PFSK-1 (cell line): ENCODE results near the gene KCNQ5.

Experiments used
- SIN3A ChIP-seq: IDR thresholded peaks from 2 replicates; pipeline ENCODE4 v1.6.1; 2012; ENCODE audit warnings: mild to moderate bottlenecking, low read length, moderate library complexity, borderline replicate concordance; ENCODE audit not compliant: insufficient read depth
- TAF1 ChIP-seq: IDR thresholded peaks from 2 replicates; pipeline ENCODE4 v1.6.1; 2012; ENCODE audit warnings: low read length, control low read depth, borderline replicate concordance; ENCODE audit not compliant: insufficient read depth
- TF ChIP-seq, protein P1 (sequence below), 2 experiments: IDR thresholded peaks; 2 replicates each; pipeline versions ENCODE4 v1.6.1 to v1.8.0; 2011 to 2012; ENCODE audit warnings: low read depth in 2 of 2, low read length in 2 of 2, control low read depth in 1 of 2, inconsistent platforms in 1 of 2, mild to moderate bottlenecking in 1 of 2, moderate library complexity in 1 of 2; ENCODE audit not compliant: insufficient read depth in 1 of 2

DNA sequence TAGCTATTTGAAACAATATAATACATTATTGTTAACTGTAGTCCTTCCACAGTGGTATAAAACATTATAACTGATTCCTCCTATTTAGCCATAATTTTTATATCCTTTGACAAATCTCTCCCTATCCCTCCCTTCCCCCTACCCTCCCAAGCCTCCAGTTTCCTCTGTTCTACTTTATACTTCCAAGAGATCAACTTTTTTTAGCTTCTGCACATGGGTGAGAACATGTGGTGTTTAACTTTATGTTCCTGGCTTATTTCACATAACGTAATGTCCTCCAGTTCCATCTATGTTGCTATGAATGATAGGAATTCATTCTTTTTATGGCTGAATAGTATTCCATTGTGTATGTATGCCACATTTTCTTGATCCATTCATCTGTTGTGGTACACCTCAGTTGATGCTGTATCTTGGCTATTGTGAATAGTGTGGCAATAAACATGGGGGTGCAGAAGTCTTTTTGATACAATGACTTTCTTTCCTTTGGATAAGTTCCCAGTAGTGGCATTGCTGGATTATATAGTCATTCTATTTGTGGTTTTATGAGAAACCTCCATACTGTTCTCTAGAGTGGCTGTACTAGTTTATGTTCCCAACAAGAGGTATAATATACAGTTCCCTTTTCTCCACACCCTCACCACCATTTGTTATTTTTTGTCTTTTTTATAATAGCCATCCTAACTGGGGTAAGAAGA is 205.0 kb downstream of the KCNQ5 start:
- TF ChIP-seq SIN3A = no peak
- TF ChIP-seq, protein P1, sequence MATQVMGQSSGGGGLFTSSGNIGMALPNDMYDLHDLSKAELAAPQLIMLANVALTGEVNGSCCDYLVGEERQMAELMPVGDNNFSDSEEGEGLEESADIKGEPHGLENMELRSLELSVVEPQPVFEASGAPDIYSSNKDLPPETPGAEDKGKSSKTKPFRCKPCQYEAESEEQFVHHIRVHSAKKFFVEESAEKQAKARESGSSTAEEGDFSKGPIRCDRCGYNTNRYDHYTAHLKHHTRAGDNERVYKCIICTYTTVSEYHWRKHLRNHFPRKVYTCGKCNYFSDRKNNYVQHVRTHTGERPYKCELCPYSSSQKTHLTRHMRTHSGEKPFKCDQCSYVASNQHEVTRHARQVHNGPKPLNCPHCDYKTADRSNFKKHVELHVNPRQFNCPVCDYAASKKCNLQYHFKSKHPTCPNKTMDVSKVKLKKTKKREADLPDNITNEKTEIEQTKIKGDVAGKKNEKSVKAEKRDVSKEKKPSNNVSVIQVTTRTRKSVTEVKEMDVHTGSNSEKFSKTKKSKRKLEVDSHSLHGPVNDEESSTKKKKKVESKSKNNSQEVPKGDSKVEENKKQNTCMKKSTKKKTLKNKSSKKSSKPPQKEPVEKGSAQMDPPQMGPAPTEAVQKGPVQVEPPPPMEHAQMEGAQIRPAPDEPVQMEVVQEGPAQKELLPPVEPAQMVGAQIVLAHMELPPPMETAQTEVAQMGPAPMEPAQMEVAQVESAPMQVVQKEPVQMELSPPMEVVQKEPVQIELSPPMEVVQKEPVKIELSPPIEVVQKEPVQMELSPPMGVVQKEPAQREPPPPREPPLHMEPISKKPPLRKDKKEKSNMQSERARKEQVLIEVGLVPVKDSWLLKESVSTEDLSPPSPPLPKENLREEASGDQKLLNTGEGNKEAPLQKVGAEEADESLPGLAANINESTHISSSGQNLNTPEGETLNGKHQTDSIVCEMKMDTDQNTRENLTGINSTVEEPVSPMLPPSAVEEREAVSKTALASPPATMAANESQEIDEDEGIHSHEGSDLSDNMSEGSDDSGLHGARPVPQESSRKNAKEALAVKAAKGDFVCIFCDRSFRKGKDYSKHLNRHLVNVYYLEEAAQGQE (IDR thresholded peaks at IDR 0.05; ENCODE audit: insufficient read depth in 1 of 2, low read depth in 2 of 2, low read length in 2 of 2) = no peak
- TF ChIP-seq TAF1 = no peak
